Gastrocnemius medialis (tissue), 4 donors: Measurements from ENCODE around the gene LRTM1.

ENCODE experiments used
- POLR2A ChIP-seq, 2 donors: fragments of 450-650 bp; IDR thresholded peaks; one replicate each; pipeline ENCODE4 v1.6.1; 2017; ENCODE audit warnings: antibody characterized with exemption in 2 of 2, mild to moderate bottlenecking in 2 of 2, moderate library complexity in 2 of 2
- TF ChIP-seq, protein P1 (sequence below), 5 experiments: fragments of 450-650 bp in 3 of 5; fragments of 200-600 bp in 2 of 5; sonication (generic) in 2 of 5; IDR thresholded peaks in 4 of 5; conservative IDR thresholded peaks in 1 of 5; 1 replicate in 4 of 5; 2 replicates in 1 of 5; pipeline ENCODE4 v1.5.1; 2016 to 2019; ENCODE audit warnings: antibody characterized with exemption in 5 of 5, mild to moderate bottlenecking in 3 of 5, moderate library complexity in 3 of 5

DNA sequence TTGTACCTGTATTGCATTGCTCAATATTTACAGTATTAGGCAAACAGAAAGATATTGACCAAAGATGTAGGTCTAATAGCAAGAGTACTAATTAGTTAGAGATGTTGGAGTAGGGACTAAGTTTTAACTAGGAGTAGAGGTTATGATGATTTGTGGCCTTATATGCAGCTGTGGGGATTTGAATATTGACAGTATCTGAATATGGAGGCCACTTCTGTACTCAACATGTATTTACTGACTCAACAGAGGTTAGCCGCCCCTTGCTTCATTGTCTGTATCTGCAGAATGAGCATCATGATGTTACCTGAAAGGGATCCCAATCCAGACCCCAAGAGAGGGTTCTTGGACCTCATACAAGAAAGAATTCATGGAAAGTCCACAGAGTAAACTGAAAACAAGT is 49.6 kb upstream of the LRTM1 start:
- TF ChIP-seq, protein P1, sequence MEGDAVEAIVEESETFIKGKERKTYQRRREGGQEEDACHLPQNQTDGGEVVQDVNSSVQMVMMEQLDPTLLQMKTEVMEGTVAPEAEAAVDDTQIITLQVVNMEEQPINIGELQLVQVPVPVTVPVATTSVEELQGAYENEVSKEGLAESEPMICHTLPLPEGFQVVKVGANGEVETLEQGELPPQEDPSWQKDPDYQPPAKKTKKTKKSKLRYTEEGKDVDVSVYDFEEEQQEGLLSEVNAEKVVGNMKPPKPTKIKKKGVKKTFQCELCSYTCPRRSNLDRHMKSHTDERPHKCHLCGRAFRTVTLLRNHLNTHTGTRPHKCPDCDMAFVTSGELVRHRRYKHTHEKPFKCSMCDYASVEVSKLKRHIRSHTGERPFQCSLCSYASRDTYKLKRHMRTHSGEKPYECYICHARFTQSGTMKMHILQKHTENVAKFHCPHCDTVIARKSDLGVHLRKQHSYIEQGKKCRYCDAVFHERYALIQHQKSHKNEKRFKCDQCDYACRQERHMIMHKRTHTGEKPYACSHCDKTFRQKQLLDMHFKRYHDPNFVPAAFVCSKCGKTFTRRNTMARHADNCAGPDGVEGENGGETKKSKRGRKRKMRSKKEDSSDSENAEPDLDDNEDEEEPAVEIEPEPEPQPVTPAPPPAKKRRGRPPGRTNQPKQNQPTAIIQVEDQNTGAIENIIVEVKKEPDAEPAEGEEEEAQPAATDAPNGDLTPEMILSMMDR (IDR thresholded peaks at IDR 0.05 in 4 of 5, conservative IDR thresholded peaks at IDR 0.05 in 1 of 5): no peak
- no peak for TF ChIP-seq POLR2A (IDR thresholded peaks at IDR 0.05)
